C4-2B (cell line): Measurements from ENCODE around the gene FNDC11.

ENCODE experiments used
- ZFX ChIP-seq: fragments of 450-650 bp; IDR thresholded peaks from 2 replicates; pipeline ENCODE4 v1.6.1; 2017
- TF ChIP-seq, protein P1 (sequence below): fragments of 450-650 bp; conservative IDR thresholded peaks from 2 replicates; pipeline ENCODE4 v1.5.1; 2017; ENCODE audit warnings: mild to moderate bottlenecking

DNA sequence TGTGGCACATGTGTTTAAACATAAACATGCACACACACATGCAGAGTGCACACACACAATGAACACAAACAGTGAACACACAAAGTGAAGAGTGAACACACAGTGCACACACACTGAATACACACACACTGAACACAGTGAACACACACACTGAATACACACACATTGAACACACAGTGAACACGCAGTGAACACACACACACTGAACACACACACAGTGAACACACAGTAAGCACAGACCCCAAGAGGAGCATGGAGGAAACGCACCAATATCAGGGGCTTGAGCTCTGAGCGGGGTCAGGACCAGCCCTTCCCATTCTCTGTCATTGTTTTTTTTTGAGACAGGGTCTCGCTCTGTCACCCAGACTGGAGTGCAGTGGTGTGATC lies 37.2 kb downstream of the FNDC11 start:
- TF ChIP-seq, protein P1, sequence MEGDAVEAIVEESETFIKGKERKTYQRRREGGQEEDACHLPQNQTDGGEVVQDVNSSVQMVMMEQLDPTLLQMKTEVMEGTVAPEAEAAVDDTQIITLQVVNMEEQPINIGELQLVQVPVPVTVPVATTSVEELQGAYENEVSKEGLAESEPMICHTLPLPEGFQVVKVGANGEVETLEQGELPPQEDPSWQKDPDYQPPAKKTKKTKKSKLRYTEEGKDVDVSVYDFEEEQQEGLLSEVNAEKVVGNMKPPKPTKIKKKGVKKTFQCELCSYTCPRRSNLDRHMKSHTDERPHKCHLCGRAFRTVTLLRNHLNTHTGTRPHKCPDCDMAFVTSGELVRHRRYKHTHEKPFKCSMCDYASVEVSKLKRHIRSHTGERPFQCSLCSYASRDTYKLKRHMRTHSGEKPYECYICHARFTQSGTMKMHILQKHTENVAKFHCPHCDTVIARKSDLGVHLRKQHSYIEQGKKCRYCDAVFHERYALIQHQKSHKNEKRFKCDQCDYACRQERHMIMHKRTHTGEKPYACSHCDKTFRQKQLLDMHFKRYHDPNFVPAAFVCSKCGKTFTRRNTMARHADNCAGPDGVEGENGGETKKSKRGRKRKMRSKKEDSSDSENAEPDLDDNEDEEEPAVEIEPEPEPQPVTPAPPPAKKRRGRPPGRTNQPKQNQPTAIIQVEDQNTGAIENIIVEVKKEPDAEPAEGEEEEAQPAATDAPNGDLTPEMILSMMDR: no peak
- no peak for TF ChIP-seq ZFX
